BE2C (cell line): Measurements from ENCODE around the gene GPR75.

Source experiments
- DNase-seq: peaks from one replicate; pipeline ENCODE4 v3.0.0-alpha.2; 2020
- H3K27me3 ChIP-seq: fragments of 250-450 bp; sonication (Bioruptor Pico); 2 replicates; pipeline ENCODE4 v1.5.1; 2020; ENCODE audit warnings: mild to moderate bottlenecking
- H3K36me3 ChIP-seq: fragments of 250-450 bp; sonication (Bioruptor Pico); 2 replicates; pipeline ENCODE4 v1.5.1; 2020; ENCODE audit warnings: mild to moderate bottlenecking
- H3K4me1 ChIP-seq: fragments of 250-450 bp; sonication (Bioruptor Pico); 2 replicates; pipeline ENCODE4 v1.5.1; 2020
- H3K4me3 ChIP-seq: 2 replicates; pipeline ENCODE4 v1.5.1; 2011; ENCODE audit warnings: low read depth, low read length
- H3K9me3 ChIP-seq: fragments of 250-450 bp; sonication (Bioruptor Pico); 2 replicates; pipeline ENCODE4 v1.5.1; 2020
- TF ChIP-seq, protein P1 (sequence below): IDR thresholded peaks from 2 replicates; pipeline ENCODE4 v1.5.1; 2012; ENCODE audit warnings: mild to moderate bottlenecking, low read depth, low read length

GPR75 gene

DNA sequence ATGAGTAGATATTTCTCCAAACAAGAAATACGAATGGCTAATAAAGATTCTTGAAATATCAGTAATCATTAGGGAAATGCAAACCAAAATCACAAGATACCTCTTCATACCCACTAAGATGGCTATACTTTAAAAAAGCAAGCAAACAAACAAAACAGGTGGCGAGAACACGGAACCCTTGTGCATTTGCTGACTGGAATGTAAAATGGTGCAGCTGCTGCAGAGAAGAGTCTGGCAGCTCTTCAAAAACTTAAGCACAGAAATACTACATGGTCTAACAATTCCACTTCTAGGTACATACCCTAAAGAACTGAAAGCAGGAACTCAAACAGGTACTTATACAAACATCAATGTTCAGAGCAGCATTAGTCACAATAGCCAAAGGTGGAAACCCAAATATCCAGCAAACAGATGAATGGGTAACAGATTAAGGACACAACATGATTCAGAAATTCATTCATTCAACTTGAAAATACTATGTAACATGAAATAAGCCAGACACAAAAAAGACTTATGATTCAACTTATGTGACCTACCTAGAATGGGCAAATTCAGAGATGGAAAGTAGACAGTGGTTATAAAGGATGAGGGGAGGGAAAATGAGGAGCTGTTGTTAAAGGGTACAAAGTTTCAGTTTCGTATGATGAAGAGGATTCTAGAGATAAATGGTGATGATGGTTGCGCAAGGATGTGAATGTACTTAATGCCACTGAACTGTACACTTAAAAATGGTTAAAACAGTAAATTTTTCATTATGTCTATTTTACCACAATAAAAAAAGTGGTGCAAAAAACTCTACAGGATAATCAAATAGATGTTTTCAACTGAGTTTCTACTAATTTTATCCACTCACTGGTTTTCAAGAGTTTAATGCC, 26.9 kb upstream of the GPR75 start:
- H3K9me3 ChIP-seq = no peaks in the 10 kb centered on the region
- H3K4me3 ChIP-seq = no peak overlapping the region
- H3K36me3 ChIP-seq = peaks cover 4% of the 10 kb centered on the region
- no peak for DNase-seq
- no peaks in the 10 kb centered on the region for H3K27me3 ChIP-seq
- H3K4me1 ChIP-seq = no peaks in the 10 kb centered on the region
- TF ChIP-seq, protein P1, sequence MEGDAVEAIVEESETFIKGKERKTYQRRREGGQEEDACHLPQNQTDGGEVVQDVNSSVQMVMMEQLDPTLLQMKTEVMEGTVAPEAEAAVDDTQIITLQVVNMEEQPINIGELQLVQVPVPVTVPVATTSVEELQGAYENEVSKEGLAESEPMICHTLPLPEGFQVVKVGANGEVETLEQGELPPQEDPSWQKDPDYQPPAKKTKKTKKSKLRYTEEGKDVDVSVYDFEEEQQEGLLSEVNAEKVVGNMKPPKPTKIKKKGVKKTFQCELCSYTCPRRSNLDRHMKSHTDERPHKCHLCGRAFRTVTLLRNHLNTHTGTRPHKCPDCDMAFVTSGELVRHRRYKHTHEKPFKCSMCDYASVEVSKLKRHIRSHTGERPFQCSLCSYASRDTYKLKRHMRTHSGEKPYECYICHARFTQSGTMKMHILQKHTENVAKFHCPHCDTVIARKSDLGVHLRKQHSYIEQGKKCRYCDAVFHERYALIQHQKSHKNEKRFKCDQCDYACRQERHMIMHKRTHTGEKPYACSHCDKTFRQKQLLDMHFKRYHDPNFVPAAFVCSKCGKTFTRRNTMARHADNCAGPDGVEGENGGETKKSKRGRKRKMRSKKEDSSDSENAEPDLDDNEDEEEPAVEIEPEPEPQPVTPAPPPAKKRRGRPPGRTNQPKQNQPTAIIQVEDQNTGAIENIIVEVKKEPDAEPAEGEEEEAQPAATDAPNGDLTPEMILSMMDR = no peak

DNA sequence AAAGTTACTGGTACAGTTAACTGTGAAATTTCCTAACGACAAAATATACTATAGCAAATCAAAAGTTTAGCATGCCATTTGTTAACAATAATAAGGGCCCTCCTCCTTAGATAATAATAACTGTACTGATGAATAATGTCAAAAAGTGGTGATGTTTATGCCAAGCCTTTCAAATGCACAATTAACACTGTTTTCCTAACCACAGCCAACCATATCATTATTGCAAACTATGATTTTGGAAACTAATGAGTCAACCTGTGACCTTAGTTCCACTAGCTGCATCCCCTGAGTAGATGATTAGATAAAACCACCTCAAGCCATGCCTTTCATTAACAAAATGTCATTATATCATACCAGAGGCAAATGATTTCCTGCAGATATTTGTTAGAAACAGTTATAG, 25.1 kb upstream of the GPR75 start:
- Histone ChIP-seq H3K4me3 (no peak overlapping the region), H3K9me3 (no peaks in the 10 kb centered on the region), H3K27me3 (no peaks in the 10 kb centered on the region), H3K36me3 (peaks cover 4% of the 10 kb centered on the region), H3K4me1 (no peaks in the 10 kb centered on the region)
- TF ChIP-seq, protein P1 = no peak
- no peak for DNase-seq

DNA sequence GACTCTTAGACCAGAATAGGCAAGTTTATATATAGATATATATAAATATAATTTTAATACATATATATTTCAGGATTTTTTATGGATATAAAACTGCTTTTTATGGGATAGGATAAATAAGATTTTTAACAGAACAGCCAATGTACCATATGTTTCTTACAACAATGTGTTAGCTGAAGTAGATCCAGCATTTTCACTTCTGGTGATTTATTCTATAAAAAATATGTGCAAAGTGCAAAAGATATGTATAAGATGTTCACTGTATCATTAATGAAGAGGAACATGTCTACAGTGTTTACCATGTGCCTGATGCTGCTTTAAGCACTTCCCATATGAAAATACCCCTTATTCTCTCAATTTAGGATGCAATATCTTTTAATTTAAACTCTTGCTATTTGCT, 22.2 kb upstream of the GPR75 start:
- DNase-seq = no peak
- no peaks in the 10 kb centered on the region for H3K4me1 ChIP-seq
- TF ChIP-seq, protein P1 = no peak
- no peak overlapping the region for H3K4me3 ChIP-seq
- no peaks in the 10 kb centered on the region; the same call in none of the 2 replicates for H3K36me3 ChIP-seq
- no peaks in the 10 kb centered on the region for H3K9me3 ChIP-seq
- H3K27me3 ChIP-seq = no peaks in the 10 kb centered on the region

DNA sequence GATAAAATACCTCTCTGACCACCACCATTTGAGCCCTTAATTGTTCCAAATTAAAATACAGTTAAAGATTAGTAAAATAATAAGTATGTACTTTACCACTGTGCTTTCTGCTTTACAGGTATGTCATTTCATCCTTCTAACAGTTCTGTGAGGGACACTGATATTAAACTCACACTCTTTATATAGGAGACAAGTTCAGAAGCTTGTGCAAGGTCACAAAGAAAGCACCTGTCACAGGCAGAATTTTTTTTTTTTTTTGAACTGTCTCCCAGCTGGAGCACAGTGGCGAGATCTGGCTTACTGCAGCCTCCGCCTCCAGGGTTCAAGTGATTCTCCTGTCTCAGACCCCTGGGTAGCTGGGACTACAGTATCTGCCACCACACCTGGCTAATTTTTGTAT, 21.6 kb upstream of the GPR75 start:
- Histone ChIP-seq H3K4me3 (no peak overlapping the region), H3K36me3 (no peaks in the 10 kb centered on the region; the same call in 1 of the 2 replicates)

DNA sequence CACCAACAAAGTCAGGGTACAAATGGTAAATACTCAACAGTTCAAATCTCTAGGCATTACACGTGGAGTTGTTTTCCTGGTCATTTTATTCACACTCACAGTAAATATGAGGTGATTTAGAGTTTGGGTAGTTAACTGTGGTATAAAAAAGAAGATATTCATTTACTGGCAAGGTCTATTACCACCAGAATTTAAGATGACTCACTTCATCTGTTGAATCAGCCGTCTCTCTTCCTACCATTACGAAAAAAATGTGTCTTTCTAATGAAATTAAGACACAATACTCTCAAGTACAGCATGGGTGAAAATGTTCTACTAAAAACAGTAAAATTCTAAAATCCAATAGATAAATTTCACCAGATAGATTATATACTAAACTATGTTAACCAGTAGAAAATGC, 21.0 kb upstream of the GPR75 start:
- Histone ChIP-seq H3K4me3 (no peak overlapping the region), H3K36me3 (no peaks in the 10 kb centered on the region; the same call in 1 of the 2 replicates), H3K9me3 (no peaks in the 10 kb centered on the region), H3K27me3 (no peaks in the 10 kb centered on the region), H3K4me1 (no peaks in the 10 kb centered on the region)
- no peak for DNase-seq
- TF ChIP-seq, protein P1 = no peak

More for the DNA sequence above, 21.6 kb upstream of the GPR75 start:
- H3K4me1 ChIP-seq = no peaks in the 10 kb centered on the region
- H3K9me3 ChIP-seq = no peaks in the 10 kb centered on the region
- no peak for DNase-seq
- no peaks in the 10 kb centered on the region for H3K27me3 ChIP-seq
- TF ChIP-seq, protein P1 = no peak

DNA sequence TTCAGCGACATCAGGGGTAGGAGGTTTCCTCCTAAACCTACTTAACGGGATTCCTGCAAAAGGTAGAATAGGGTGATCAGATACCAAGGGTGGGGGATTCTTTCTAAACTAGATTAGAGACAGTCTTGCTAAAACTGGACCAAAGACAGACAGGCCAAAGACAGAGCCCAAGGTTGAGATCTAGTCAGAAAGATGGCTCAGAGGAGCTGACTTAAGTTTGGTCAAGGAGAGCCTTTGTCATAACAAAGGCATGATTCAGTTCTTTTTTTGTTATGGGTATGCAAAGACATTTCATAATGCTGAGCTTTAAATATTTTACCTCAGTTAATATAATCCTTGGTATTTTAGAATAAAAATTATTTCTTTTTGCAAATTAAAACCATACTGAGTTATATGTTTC, 17.8 kb upstream of the GPR75 start:
- Histone ChIP-seq H3K9me3 (no peaks in the 10 kb centered on the region), H3K27me3 (no peaks in the 10 kb centered on the region), H3K4me3 (no peak overlapping the region), H3K36me3 (peaks cover 4% of the 10 kb centered on the region; the same call in 1 of the 2 replicates), H3K4me1 (no peaks in the 10 kb centered on the region)
- TF ChIP-seq, protein P1 = no peak
- DNase-seq = no peak
